Measurements from ENCODE around the gene CLDN6. TPM values are rescaled to one million over a fixed set of nuclear protein-coding genes. Genes with fewer than 3 reads are reported as not detected.

Gene CLDN6
- total and polyA plus RNA-seq, 2 of the 13 experiments (the other 11 are each of a cell fraction or from before 2014, with no cell fraction given), result 5.9 to 7.6 TPM

DNA sequence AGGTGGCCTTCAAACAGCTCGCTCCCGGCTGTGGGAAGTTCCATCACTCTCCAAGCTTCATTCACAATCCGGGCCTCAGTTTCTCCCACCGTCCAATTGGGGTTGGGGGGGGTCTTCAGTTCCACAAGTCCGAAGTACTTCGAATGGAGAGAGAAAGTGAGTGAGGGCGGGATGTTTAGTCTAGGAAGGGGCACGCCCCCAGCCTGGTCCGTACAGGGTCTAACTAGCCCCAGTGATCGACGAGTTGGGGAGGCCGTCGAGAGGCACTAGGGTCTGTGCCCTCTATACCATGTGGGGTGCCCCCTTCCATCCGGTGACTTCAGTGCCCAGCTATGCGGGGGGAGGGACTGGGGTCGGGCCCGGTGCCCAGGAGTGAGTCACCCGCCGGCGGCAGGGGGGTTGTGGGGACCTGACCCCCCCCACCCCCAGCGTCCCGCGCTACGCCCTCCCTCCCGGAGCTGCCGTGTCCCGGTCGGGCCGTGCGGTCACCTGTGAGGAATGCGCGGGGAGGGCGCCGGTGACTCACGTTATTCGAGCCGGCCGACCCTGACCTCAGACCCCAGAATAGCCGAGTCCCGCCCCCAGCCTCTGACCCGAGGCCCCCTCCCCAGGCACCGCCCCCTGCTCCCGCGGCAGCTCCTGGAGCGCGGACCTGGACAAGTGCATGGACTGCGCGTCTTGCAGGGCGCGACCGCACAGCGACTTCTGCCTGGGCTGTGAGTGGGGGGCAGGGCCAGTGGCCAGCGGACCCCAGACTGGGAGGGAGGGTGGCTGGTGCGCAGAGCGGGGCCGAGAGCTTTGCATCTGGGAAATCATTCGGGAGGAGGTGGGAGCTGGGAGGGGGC is 2.8 kb upstream of the CLDN6 start (continued):
- TF ChIP-seq ZEB1 (IDR thresholded peaks at IDR 0.05; ENCODE audit: insufficient replicate concordance, low read depth) (no peak), RBFOX2 (IDR thresholded peaks at IDR 0.05; ENCODE audit: low read depth, low read length) (peak; percentile 91), ZNF780A (CRISPR knock-in tag; IDR thresholded peaks at IDR 0.05) (0 out of 2 replicates have a peak, but pooled peaks have one; percentile 15), SP4 (CRISPR knock-in tag; IDR thresholded peaks at IDR 0.05) (no peak; the same call in 1 of the 2 replicates), MTA1 (CRISPR knock-in tag; IDR thresholded peaks at IDR 0.05; ENCODE audit: borderline replicate concordance) (peak; percentile 86; the same call in 1 of the 2 replicates), TOE1 (CRISPR knock-in tag; IDR thresholded peaks at IDR 0.05) (no peak), CHD2 (IDR thresholded peaks at IDR 0.05; ENCODE audit: low read depth, low read length) (no peak), ZNF337 (CRISPR knock-in tag; IDR thresholded peaks at IDR 0.05; ENCODE audit: borderline replicate concordance, low read depth) (0 out of 2 replicates have a peak, but pooled peaks have one; percentile 5), ZNF121 (CRISPR knock-in tag; IDR thresholded peaks at IDR 0.05) (peak; percentile 32; the same call in 1 of the 2 replicates), ZNF746 (CRISPR knock-in tag; IDR thresholded peaks at IDR 0.05) (peak; percentile 99), ZNF550 (CRISPR knock-in tag; IDR thresholded peaks at IDR 0.05; ENCODE audit: borderline replicate concordance) (no peak), ZSCAN9 (CRISPR knock-in tag; IDR thresholded peaks at IDR 0.05; ENCODE audit: borderline replicate concordance) (0 out of 2 replicates have a peak, but pooled peaks have one; percentile 27), POLR2AphosphoS5 (IDR thresholded peaks at IDR 0.05; ENCODE audit: low read depth, low read length) (no peak; the same call in 1 of the 2 replicates), PAWR (CRISPR knock-in tag; IDR thresholded peaks at IDR 0.05; ENCODE audit: borderline replicate concordance) (no peak), NFKB2 (CRISPR knock-in tag; IDR thresholded peaks at IDR 0.05; ENCODE audit: borderline replicate concordance) (peak; percentile 69; the same call in 1 of the 2 replicates)
- TF ChIP-seq, protein P1, sequence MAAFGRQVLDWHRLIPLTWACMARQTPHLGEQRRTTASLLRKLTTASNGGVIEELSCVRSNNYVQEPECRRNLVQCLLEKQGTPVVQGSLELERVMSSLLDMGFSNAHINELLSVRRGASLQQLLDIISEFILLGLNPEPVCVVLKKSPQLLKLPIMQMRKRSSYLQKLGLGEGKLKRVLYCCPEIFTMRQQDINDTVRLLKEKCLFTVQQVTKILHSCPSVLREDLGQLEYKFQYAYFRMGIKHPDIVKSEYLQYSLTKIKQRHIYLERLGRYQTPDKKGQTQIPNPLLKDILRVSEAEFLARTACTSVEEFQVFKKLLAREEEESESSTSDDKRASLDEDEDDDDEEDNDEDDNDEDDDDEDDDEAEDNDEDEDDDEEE (CRISPR knock-in tag; IDR thresholded peaks at IDR 0.05), result no peak
- TF ChIP-seq, protein P2, sequence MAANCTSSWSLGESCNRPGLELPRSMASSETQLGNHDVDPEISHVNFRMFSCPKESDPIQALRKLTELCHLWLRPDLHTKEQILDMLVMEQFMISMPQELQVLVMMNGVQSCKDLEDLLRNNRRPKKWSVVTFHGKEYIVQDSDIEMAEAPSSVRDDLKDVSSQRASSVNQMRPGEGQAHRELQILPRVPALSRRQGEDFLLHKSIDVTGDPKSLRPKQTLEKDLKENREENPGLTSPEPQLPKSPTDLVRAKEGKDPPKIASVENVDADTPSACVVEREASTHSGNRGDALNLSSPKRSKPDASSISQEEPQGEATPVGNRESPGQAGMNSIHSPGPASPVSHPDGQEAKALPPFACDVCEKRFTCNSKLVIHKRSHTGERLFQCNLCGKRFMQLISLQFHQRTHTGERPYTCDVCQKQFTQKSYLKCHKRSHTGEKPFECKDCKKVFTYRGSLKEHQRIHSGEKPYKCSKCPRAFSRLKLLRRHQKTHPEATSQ (CRISPR knock-in tag; IDR thresholded peaks at IDR 0.05; ENCODE audit: borderline replicate concordance), result peak; percentile 75
- TF ChIP-seq, protein P3, sequence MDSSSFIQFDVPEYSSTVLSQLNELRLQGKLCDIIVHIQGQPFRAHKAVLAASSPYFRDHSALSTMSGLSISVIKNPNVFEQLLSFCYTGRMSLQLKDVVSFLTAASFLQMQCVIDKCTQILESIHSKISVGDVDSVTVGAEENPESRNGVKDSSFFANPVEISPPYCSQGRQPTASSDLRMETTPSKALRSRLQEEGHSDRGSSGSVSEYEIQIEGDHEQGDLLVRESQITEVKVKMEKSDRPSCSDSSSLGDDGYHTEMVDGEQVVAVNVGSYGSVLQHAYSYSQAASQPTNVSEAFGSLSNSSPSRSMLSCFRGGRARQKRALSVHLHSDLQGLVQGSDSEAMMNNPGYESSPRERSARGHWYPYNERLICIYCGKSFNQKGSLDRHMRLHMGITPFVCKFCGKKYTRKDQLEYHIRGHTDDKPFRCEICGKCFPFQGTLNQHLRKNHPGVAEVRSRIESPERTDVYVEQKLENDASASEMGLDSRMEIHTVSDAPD (CRISPR knock-in tag; IDR thresholded peaks at IDR 0.05), result no peak
- TF ChIP-seq, protein P4, sequence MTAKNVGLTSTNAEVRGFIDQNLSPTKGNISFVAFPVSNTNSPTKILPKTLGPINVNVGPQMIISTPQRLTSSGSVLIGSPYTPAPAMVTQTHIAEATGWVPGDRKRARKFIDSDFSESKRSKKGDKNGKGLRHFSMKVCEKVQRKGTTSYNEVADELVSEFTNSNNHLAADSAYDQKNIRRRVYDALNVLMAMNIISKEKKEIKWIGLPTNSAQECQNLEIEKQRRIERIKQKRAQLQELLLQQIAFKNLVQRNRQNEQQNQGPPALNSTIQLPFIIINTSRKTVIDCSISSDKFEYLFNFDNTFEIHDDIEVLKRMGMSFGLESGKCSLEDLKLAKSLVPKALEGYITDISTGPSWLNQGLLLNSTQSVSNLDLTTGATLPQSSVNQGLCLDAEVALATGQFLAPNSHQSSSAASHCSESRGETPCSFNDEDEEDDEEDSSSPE (CRISPR knock-in tag; IDR thresholded peaks at IDR 0.05), result no peak; the same call in none of the 2 replicates
- TF ChIP-seq, protein P5, sequence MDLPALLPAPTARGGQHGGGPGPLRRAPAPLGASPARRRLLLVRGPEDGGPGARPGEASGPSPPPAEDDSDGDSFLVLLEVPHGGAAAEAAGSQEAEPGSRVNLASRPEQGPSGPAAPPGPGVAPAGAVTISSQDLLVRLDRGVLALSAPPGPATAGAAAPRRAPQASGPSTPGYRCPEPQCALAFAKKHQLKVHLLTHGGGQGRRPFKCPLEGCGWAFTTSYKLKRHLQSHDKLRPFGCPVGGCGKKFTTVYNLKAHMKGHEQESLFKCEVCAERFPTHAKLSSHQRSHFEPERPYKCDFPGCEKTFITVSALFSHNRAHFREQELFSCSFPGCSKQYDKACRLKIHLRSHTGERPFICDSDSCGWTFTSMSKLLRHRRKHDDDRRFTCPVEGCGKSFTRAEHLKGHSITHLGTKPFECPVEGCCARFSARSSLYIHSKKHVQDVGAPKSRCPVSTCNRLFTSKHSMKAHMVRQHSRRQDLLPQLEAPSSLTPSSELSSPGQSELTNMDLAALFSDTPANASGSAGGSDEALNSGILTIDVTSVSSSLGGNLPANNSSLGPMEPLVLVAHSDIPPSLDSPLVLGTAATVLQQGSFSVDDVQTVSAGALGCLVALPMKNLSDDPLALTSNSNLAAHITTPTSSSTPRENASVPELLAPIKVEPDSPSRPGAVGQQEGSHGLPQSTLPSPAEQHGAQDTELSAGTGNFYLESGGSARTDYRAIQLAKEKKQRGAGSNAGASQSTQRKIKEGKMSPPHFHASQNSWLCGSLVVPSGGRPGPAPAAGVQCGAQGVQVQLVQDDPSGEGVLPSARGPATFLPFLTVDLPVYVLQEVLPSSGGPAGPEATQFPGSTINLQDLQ (CRISPR knock-in tag; IDR thresholded peaks at IDR 0.05), result no peak
